Tibial artery (tissue), 4 donors: ENCODE measurements around the gene IPO4.
A peak's percentile ranks its signal among the peaks of the same experiment; 100 is the strongest.

Source experiments
- DNase-seq, 2 donors: peaks; one replicate each; pipeline ENCODE4 v3.0.0-alpha.2; 2019
- H3K27ac ChIP-seq, 2 donors: fragments of 200-600 bp; sonication (generic) in 1 of 2; 1 replicate in 1 of 2; 2 replicates in 1 of 2; pipeline ENCODE4 v1.5.1; 2018 to 2019; ENCODE audit warnings: mild to moderate bottlenecking in 1 of 2
- H3K27me3 ChIP-seq, 2 donors: fragments of 200-600 bp; sonication (generic) in 1 of 2; one replicate each; pipeline versions ENCODE4 v1.5.1 to v1.6.0; 2016 to 2019
- H3K36me3 ChIP-seq, 3 donors: fragments of 200-600 bp; sonication (generic) in 2 of 3; one replicate each; pipeline ENCODE4 v1.5.1; 2016 to 2019; ENCODE audit warnings: mild to moderate bottlenecking in 2 of 3
- H3K4me1 ChIP-seq, 4 donors: fragments of 200-600 bp; sonication (generic) in 2 of 4; 1 replicate in 3 of 4; 2 replicates in 1 of 4; pipeline ENCODE4 v1.5.1; 2016 to 2019
- H3K4me3 ChIP-seq, 2 donors: fragments of 200-600 bp; sonication (generic) in 1 of 2; 1 replicate in 1 of 2; 2 replicates in 1 of 2; pipeline ENCODE4 v1.5.1; 2018 to 2019; ENCODE audit warnings: mild to moderate bottlenecking in 2 of 2
- H3K9me3 ChIP-seq, 3 donors: fragments of 200-600 bp; sonication (generic) in 1 of 3; one replicate each; pipeline ENCODE4 v1.5.1; 2016 to 2019
- intact Hi-C: fragments of 100-400 bp; cut with DNase I; formaldehyde crosslinking; loops from one replicate; pipeline ENCODE4 v1.15.0; 2023; ENCODE audit warnings: low total_unique reads
- TF ChIP-seq, protein P1 (sequence below), 2 experiments: fragments of 200-600 bp in 1 of 2; fragments of 450-650 bp in 1 of 2; IDR thresholded peaks; one replicate each; pipeline ENCODE4 v1.5.1; 2017 to 2019; ENCODE audit warnings: antibody characterized with exemption in 2 of 2, mild to moderate bottlenecking in 1 of 2, moderate library complexity in 1 of 2

IPO4 gene

DNA sequence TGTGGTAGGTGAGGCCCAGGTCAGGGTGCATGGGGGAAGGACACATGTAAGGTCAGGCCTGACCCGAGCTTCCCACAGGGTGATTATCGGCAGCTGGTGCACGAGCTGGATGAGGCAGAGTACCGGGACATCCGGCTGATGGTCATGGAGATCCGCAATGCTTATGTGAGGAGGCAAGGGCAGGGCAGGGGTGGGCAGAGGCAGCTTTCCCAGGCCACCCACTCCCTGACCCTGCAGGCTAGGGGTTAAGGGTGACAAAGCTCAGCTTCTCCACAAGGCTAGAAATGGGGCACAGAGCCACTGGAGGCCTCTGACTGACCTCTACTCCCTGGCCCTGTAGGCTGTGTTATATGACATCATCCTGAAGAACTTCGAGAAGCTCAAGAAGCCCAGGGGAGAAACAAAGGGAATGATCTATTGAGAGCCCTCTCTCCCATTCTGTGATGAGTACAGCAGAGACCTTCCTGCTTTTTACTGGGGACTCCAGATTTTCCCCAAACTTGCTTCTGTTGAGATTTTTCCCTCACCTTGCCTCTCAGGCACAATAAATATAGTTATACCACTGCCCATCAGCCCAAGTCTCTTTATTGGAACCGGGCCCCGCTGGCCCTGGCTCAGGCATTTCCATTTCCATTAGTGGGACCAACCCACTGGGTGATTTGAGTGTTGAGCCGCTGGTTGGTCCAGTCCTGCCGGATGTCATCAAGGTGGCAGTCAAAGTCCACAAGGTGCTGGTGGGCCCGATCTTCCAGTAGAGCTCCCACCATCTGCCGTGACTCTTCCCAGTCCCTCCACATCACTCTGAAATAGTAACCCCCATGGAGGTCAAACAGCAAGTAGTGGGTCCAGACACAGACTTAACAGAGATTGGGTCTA is 50.0 kb downstream of the IPO4 start:
- peaks cover 7 to 49% (median 36%) of the 10 kb centered on the region in 4 donors for H3K4me1 ChIP-seq
- TF ChIP-seq, protein P1, sequence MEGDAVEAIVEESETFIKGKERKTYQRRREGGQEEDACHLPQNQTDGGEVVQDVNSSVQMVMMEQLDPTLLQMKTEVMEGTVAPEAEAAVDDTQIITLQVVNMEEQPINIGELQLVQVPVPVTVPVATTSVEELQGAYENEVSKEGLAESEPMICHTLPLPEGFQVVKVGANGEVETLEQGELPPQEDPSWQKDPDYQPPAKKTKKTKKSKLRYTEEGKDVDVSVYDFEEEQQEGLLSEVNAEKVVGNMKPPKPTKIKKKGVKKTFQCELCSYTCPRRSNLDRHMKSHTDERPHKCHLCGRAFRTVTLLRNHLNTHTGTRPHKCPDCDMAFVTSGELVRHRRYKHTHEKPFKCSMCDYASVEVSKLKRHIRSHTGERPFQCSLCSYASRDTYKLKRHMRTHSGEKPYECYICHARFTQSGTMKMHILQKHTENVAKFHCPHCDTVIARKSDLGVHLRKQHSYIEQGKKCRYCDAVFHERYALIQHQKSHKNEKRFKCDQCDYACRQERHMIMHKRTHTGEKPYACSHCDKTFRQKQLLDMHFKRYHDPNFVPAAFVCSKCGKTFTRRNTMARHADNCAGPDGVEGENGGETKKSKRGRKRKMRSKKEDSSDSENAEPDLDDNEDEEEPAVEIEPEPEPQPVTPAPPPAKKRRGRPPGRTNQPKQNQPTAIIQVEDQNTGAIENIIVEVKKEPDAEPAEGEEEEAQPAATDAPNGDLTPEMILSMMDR (IDR thresholded peaks at IDR 0.05) = no peak
- no peak for DNase-seq
- intact Hi-C loops = no loop called here
- H3K27ac ChIP-seq = no peak overlapping the region
- no peaks in the 10 kb centered on the region for H3K27me3 ChIP-seq
- H3K4me3 ChIP-seq = no peak overlapping the region
- peaks cover 12 to 24% (median 24%) of the 10 kb centered on the region in 3 donors for H3K36me3 ChIP-seq
- no peaks in the 10 kb centered on the region for H3K9me3 ChIP-seq

DNA sequence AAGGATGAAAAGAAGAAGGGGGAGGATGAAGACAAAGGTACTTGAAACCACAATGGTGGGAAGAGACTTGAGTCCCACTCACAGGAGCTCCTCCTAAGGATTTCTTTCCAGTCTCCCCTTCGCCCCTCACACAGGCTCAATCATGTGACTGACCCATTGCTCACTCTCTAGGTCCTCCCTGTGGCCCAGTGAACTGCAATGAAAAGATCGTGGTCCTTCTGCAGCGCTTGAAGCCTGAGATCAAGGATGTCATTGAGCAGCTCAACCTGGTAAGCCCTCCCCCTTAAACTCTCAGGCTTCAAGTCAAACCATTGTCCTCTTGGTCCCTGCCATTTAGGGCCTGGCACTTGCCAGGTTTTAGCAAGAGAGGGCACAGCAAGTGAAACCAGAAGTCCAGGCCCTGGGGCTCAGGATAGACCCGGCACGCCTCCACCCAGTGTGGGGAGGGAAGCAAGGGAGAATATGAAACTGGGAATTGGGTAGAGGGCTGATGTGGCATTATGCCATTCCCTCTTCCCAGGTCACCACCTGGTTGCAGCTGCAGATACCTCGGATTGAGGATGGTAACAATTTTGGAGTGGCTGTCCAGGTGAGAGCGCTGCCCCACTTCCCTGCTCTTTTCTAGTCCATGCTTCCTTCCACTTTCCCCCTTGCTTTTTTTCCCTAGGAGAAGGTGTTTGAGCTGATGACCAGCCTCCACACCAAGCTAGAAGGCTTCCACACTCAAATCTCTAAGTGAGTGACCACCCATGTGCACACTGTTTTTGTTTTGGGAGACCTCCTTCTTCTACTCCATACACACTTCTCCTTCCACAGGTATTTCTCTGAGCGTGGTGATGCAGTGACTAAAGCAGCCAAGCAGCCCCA is 50.9 kb downstream of the IPO4 start:
- Histone ChIP-seq H3K27ac (peak overlapping the region in 1 of 2 donors; percentile 86), H3K4me3 (no peak overlapping the region), H3K4me1 (peaks cover 7 to 49% (median 36%) of the 10 kb centered on the region in 4 donors), H3K36me3 (peaks cover 12 to 24% (median 24%) of the 10 kb centered on the region in 3 donors), H3K9me3 (no peaks in the 10 kb centered on the region), H3K27me3 (no peaks in the 10 kb centered on the region)
- TF ChIP-seq, protein P1 (IDR thresholded peaks at IDR 0.05) = no peak
- intact Hi-C loops = no loop called here
- no peak for DNase-seq

DNA sequence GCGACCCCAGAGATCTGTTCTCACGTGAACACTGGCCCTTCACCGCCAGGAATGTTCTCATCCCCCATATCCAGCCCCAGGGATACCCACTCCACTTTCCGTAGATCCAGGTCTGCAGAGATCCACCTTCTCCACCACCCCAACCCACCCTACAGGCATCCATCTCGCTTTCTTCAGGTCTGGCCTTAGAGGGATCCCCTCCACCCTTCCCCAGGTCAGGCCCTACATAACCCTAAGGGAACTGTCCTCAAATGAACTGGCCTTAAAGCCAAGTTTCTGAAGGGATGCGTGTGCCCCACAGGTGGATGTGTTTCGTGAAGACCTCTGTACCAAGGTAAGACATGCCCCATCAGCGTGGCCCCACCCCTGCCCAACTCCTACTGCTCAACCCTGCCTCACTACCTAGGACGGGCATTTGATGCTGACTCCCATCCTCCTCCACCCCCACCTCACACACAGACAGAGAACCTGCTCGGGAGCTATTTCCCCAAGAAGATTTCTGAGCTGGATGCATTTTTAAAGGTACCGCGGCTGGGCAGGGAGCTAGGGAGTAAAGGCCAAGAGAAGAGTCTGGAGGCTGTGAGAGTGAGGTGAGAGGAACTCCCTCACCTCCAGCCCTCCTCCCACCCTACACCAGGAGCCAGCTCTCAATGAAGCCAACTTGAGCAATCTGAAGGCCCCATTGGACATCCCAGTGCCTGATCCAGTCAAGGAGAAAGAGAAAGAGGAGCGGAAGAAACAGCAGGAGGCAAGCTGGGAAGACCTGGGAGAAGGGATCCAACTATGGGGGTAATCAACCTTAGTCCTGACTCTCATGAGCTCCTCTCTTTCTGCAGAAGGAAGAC is 51.7 kb downstream of the IPO4 start:
- Histone ChIP-seq H3K4me3 (peak overlapping the region; percentile 87 to 98), H3K36me3 (peaks cover 12 to 24% (median 24%) of the 10 kb centered on the region in 3 donors), H3K27me3 (no peaks in the 10 kb centered on the region), H3K9me3 (no peaks in the 10 kb centered on the region), H3K4me1 (peaks cover 5 to 43% (median 31%) of the 10 kb centered on the region in 4 donors), H3K27ac (peak overlapping the region; percentile 86 to 94)
- DNase-seq = no peak
- TF ChIP-seq, protein P1 (IDR thresholded peaks at IDR 0.05) = no peak
- intact Hi-C loops = no loop called here

DNA sequence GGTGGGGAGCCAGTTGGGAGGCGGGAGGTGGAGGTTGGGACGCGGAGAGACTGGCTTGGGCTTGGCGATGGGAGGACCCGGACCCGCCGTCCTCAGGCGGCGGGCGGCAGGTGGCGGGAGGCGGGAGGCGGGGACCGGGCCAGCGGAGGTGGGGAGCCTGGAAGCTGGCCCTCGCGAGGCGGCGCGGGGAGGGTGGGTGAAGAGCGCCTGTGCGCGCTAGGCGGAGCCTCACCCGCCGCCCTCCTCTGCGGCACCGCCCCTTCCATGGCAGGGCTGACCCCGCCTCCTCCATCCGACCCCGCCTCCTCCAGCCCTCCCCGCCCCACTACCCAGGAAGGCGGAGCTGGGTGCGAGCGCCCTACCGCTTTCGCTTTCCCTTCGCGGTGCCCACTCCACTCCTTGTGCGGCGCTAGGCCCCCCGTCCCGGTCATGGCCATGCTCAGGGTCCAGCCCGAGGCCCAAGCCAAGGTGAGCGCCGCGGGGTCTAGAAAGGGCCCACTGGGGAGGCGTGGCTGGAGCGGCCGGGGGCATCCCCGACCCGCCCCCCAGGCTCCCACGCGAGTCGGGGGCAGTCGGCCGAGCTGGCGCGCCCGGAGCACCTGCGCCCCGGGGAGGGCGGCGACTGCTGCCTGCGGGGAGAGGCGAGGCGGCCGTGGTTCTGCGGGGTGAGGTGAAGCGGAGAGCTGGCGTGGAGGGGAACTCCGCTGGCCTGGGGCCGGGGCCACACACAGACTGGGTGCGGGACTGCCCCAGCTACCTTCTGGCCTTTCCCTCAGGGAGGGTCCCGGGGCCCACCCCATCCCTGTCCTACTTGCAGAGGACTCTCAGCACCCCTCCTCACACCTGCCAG is 52.6 kb downstream of the IPO4 start, which contains the start of gene PSME1:
TSS of gene PSME1 (plus strand) at position 361 of the 850 bp plus-strand sequence. CDS start at position 430, 69 bp downstream.
- DNase-seq = peak; percentile 90 to 96
- no peaks in the 10 kb centered on the region for H3K27me3 ChIP-seq
- H3K9me3 ChIP-seq = no peaks in the 10 kb centered on the region
- peaks cover 12 to 30% (median 24%) of the 10 kb centered on the region in 3 donors for H3K36me3 ChIP-seq
- peak within 1 kb of the TSS; percentile 87 to 98 for H3K4me3 ChIP-seq
- TF ChIP-seq, protein P1 (IDR thresholded peaks at IDR 0.05) = no peak
- H3K4me1 ChIP-seq = peaks cover 0 to 47% (median 30%) of the 10 kb centered on the region in 4 donors
- intact Hi-C loops = no loop called here
- peak within 1 kb of the TSS; percentile 86 to 94 for H3K27ac ChIP-seq
